GM21619 (cell line): ENCODE measurements around the gene TRPM3.
"Not testable (repeated sequence)": the region's sequence is repeated elsewhere in the genome, so short reads cannot be mapped to it uniquely, and the experiment has no call there.

Experiments used
- ATAC-seq: cut with Tn5 transposase; IDR thresholded peaks from one replicate; pipeline ENCODE4 v1.9.1; 2021; ENCODE audit not compliant: unreplicated experiment

Gene TRPM3

DNA sequence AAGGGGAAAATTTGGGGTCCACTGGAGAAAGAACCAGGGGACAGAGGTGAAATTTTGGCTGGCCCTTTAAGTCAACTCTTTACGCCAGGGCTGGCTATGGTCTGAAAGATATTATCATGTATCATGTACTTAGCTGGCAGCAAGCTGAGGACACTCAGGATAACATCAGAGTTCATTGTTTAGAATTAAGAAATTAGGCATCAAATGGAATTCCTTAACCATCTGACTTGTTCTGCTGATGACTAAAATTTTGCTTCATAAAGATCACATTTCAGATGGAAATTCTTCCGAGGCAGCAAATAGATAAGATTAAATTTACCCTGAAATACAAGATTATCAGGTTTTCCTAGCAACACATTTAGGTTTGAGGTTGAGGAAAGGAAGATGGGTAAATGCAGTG, 437.6 kb downstream of the TRPM3 start:
- no peak for ATAC-seq

DNA sequence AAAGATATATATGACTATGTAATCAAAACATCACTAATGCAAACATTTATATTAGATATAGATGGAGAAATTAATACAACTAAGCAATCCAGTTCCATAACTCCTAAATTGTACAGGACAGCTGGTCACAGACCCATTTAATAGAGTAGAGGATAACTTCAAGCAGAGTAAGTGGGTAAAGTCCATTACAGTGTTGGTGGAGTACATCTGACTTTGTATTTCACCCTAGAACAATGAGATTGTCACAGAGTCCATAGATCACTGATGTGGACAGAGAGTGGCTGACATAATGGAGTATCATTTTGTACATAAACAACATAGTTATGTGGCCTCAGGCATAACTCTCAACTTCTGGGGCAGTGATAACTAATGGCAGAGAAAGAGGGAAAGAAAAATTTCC, 439.1 kb downstream of the TRPM3 start:
- ATAC-seq: no peak

- no peak for ATAC-seq
These were observed 441.6 kb downstream of the TRPM3 start for GRCh38 chr9:70679845-70680244.

GRCh38 chr9:70678153-70678552, 443.3 kb downstream of the TRPM3 start:
- ATAC-seq: no peak

DNA sequence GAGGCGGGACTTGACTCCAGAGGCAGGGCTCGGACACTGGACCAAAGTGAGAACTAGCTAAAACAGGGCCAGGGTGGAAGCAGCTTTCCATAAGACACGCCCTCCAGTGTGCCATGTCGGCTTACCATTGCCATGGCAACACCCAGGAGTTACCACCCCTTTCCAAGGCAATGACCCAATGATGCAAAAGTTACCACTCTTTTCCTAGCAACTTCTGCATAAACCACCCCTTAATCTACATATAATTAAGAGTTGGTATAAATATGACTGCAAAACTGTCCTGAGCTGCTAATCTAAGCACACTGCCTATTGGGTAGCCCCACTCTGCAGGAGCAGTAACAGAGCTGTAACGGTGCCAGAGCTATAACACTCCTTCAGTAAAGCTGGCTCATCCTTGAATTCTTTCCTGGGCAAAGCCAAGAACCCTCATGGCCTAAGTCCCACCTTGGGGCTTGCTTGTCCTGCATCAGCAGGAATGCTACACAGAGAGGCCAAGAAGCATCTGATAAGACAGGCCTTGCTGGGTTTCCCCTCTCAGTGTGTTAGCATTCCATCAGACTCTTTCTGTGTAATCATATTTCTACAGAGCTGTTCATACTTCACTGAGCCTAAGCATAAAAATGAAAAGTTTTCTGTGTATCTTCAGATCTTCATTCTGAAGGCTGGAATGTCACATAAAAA, 444.2 kb downstream of the TRPM3 start:
- ATAC-seq: no peak

- ATAC-seq: no peak
These were observed 445.5 kb downstream of the TRPM3 start for GRCh38 chr9:70675868-70676370.

DNA sequence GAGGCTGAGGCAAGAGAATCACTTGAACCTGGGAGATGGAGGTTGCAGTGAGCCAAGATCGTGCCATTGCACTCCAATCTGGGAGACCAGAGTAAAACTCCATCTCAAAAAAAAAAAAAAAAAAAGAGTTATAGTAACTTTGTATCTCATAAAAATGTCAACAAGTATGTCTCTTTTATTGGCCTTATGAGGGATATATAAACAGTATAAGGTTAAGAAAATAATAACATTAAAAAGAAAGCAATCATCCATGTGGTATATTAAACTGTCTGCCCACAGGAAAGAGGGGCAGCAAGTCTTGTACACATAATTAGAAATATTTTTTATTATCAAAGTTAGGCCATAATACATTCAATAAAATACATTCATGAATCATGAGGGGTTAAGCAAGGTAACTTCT, 447.6 kb downstream of the TRPM3 start:
- no peak for ATAC-seq

DNA sequence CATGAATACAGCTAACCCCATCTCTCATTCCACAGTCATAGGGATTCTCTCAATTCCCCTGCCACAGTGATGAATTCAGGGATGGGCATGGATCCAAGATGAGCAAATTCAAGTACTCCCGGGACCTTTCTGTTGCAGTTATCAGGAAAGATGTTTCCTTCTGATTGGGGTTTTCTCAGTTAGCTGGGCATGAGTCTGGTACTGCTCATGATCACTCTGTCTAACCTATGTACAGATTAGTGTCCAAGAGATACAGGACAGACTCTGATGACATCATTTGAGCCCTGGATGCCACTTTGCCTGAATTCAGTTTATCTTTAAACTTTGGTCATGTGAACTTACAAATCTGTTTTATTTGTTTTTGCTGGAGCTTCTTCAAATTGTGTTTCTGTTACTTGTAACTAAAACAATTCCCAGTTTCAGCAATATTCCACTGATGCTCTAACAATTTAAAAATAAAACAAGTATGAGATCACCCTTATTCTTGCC, 449.2 kb downstream of the TRPM3 start:
- ATAC-seq: no peak

GRCh38 chr9:70668751-70669150, 452.7 kb downstream of the TRPM3 start:
- ATAC-seq: no peak

GRCh38 chr9:70658765-70659164, 462.7 kb downstream of the TRPM3 start:
- ATAC-seq: no peak

GRCh38 chr9:70656281-70656680, 465.1 kb downstream of the TRPM3 start:
- ATAC-seq: no peak

GRCh38 chr9:70654144-70654543, 467.3 kb downstream of the TRPM3 start:
- no peak for ATAC-seq

- not testable (repeated sequence) for ATAC-seq
These were observed 476.8 kb downstream of the TRPM3 start for GRCh38 chr9:70644627-70645026.

DNA sequence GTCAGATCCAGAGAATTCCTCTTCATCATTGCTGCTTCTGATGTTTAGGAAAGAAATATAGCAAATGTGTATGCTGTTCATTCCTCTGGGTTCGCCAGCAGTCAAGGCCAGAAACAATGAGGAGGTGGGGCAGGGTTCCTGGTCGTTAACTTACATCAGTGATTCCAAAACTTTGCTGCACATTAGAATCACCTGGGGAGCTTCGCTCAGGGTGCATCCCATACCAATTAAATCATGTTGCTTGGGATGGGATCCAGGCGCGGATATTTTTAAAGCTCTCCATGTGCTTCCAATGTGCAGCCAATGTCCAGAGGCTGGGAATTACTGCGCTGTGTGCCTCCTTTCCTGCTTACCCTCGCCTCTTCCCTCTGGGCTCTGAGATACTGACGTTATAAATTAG, 479.1 kb downstream of the TRPM3 start:
- ATAC-seq: no peak

GRCh38 chr9:70641631-70642030, 479.8 kb downstream of the TRPM3 start:
- no peak for ATAC-seq

- ATAC-seq: no peak
These were observed 480.4 kb downstream of the TRPM3 start for GRCh38 chr9:70641031-70641430.

- no peak for ATAC-seq
These were observed 481.3 kb downstream of the TRPM3 start for GRCh38 chr9:70639853-70640814.

DNA sequence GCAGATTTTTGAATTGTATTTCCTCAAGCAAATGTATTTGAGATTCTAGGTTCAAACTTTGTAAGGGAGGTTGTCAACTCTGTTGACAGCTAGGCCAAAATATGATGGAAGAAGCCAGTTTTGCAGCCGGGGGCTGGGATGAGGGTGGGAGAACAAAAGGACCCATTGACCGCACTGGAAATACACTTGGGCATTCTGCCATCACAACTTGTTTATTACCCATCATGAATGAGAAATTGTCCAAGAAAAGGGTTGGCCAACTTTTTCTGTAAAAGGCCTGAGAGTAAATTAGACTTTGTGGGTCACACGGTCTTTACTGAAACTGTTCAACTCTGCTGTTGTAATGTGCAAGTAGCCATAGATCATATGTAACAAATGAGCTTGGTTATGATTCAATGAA, 485.6 kb downstream of the TRPM3 start:
- ATAC-seq: no peak

DNA sequence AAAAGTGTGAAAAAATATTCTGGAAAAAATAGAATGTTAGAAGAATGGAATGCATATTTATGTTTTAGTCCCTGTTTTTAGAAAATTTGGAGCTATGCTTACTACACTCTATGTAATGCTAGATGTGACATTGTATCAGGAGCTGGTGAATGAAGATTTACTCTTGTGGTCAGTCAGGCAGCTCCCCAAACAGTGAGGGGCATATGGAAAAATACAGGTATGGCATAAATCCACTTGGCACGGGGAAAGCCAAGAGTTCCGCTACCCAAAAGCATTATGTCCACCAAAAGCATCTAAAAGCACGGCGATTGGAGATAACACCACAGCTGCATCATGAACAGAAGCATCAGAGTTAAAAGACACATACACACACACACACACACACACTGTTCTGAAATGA, 486.7 kb downstream of the TRPM3 start:
- no peak for ATAC-seq

GRCh38 chr9:70630971-70631370, 490.4 kb downstream of the TRPM3 start:
- ATAC-seq: no peak

DNA sequence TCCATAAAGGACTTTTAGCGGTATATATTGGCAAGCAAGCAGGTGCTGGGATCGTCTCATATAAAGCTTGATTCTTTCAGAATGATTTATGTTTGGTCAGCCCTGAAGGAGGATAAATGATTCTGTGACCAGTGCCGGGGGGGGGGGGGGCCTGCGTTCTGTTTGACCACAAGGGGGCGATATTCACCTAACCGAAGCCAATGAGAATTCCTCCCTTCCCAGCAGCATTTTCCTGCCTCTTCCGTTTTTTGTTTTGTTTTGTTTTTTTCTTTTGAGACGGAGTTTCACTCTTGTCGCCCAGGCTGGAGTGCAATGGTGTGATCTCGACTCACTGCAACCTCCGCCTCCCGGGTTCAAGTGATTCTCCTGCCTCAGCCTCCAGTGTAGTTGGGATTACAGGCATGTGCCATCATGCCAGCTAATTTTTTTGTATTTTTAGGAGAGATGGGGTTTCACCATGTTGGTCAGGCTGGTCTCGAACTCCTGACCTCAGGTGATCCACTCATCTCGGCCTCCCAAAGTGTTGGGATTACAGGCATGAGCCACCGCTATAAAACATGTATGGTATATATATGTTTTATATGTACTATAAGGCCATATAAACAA, 492.2 kb downstream of the TRPM3 start:
- not testable (repeated sequence) for ATAC-seq
